Activated naive CD4-positive, alpha-beta T cell (primary cell): ENCODE measurements around the gene ORAI3.
A peak's percentile ranks its signal among the peaks of the same experiment; 100 is the strongest.

Source experiments
- DNase-seq, 4 experiments: peaks; one replicate each; lab custom pipeline; 2025; lab: John Stamatoyannopoulos, UW

The ORAI3 gene

DNA sequence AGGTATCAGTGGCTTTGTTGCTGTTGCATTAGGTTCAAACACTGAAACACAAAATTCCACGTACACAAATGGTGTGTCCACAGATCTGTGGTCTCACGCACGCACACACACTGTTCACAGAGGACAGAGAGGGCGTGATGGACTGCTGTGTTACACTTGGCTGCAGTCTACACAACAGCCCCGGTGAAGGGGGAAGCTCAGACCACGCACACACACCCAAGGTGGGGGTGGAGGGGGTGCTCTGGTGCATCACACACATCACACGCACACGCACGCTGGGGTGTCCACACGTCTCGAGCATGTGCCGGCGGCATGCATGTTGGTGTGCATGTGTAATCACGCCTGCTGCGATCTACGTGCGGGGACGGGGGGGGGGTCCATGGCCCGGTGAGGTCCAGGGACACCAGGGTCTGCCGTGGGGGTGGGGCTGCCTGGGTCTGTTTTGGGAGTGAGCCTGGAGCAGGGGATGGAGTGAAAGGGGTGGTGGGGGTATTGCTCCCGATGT lies 43.5 kb downstream of the ORAI3 start:
- no peak for DNase-seq

DNA sequence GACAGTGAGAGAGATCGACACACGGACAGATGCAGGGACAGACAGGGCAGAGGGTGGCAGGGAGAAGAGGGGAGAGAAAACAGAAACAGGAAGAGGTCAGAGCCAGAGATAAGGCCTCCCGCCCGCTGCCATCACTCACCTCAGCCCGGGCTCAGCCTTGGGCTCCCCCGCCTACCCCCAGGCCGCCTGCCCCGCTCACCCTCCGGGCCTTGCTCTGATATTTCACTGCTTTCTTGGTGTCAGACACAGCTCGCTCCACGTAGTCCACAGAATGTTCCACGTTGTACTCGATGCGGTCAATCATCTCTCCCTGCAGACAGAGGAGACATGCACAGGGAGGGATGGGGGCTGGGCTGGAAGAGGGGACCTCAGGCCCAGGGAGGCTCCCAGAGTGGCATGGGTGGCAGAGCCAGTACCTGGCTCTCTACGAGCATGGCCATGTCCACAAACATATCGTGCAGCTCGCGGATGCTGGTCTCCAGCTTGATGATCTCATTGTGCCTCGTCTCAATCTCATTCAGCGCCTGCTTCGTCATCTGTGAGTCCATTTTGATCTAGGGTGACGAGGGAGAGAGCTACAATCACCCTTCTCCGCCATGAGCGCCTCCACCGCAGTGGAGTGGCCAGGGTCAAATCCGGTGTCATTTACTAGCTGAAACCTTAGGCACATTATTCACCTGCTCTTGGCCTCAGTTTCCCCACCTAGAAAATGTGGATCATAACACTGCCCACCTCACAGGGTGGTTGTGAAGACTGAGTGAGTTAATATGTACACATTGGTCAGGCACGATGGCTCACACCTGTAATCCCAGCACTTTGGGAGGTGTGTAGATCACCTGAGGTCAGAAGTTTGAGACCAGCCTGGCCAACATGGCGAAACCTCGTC lies 44.3 kb downstream of the ORAI3 start:
- DNase-seq: no peak

- DNase-seq: no peak
Observed at GRCh38 chr16:30995927-30996323, 47.1 kb downstream of the ORAI3 start.

DNA sequence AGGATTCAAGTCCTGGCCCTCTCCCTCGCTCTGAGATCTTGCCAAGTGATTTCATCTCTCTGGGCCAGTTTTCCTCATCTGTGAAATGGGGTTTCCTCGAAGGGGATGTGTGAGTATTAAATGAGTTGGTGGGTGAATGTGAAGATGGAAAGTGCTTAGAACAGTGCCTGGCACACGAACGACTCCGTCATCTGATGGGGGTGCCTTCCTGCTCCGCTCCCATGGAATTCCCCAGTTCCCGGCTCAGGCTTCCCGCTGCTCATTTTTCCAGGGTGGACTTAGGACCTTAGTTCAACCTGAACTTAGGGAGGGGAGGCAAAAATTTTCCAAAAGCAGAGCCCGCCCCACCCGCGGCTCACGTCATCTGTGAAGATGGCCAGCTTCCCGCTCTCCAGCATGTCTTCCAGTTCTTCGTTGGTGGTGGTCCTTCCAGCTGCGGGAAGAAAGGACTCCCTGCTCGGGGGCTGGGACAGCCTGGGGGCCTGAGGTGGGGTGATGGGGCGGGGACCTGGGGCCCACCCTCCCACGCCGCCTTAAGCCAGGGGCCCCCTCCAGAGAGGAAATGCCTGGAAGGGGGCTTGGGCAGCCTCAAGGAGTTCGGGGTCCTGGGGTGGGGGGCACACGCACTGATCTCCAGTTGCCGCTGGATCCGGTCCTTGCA lies 47.6 kb downstream of the ORAI3 start:
- no peak for DNase-seq

DNA sequence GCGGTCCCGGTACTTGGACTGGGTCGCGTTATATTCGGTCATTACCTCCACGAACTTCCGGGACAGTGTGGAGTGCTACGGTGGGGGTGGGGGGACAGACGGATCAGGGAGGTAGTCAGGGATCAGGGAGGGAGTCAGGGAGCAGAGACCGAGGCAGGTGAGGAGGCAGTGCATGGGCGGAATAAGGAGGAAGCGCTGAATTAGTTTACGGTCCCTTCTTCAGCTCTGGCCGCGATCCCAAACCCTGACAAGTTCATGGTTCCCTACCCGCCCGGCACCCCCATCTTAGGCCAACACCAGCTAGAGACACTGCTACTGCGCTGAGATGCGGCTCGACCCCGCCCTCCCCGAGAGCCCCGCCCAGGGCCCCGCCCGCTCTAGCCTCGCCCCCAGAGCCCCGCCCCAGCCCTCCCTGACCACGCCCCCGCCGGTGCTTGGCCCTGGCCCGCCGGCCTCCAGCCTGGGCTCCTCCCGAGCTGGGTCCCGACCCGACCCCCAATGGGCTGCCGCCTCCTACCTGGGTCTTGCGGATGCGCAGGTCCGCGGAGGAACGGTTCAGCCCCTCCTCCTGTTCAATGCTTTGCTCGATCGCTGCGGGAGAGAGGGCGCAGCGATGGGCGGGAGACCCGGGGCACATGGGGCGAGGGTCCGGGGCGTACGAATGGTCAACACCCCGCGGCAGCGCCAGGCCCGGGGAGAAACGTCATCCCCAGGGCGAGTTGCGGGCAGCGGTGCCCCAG lies 48.3 kb downstream of the ORAI3 start:
- DNase-seq: peak; percentile 46 to 80 (median 66)

DNA sequence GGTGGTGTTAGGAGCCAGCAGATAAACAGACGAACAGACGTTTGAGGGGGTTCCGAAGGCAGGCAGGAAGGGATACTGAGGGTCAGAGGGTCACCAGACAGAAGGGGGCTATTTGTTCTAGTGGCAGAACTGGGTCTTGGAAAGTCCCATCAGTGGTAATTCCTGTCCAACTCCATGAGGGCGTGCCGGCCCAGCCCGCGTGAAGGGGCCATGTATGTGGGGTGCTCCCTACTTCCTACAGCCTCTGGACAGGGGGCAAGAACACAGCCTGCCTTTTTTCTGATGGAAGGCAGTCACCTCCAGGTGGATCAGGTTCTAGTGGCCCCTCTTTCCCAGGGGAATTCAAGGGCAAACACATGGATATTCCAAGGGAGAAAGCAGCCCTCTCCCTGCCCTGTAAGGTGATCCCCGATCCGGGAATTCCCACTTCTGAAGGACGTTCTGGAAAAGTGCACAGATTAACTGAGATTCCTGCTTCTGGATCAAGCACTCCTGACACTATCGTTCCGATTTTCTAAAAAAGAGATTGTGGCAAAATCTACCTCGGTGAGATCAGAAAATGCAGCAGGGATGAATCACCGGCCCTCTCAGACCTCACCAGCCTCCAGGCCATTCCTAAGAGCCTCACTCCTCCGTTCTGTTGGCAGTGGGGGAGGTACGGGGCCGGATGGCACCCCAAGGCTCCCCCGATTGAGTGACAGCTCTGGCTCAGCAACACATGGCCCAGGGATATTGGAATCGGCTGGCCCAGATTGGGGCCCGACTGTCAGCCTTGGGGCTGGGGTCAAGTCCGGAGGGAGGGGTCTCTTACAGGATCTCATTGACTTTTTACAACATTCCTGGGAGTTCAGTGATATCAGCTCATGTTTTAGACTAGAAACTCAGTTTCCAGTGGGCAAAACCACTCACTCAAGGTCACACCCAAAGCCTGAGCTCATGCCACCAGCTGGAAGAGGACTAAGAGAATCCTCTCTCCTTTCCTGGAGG lies 49.1 kb downstream of the ORAI3 start:
- DNase-seq: no peak

GRCh38 chr16:30998852-30999761 lies 50.2 kb downstream of the ORAI3 start:
- no peak for DNase-seq

GRCh38 chr16:31000671-31001382 lies 52.0 kb downstream of the ORAI3 start:
- no peak for DNase-seq

DNA sequence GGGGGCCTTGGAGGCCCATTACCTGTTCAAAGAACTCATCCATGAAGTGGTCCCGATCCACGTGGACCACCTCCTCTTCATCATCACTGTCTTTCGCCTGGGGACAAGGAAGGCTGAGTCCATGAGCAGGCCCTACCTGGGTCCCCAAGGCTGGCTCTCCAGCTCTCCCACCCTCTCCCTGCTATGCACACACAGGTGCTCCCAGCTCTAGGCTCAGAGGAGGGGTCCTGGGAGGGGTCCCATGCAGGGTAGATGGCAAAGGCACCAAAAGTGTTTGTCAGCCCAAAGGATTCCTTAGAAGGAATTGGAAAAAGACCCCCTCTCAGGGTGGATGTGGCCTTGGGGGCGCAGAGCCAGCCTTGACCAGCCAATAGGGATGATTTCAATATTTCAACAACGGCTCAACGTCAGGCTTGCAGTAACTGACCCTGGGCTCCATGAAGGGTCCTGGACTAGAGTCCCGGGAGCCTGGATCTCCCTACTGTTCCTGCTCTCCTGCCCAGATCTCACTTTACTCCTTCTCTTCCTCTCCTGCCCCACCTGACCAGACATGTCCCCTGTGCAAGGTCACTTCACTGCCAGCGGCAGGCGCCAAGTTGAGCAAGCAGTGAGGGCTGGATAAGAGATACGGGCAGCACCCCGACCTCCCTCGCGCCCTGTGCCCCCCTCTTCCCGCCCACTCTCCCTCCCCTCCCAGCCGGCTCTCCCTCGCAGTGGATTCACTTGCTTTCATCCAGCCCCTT lies 52.8 kb downstream of the ORAI3 start:
- DNase-seq: no peak

DNA sequence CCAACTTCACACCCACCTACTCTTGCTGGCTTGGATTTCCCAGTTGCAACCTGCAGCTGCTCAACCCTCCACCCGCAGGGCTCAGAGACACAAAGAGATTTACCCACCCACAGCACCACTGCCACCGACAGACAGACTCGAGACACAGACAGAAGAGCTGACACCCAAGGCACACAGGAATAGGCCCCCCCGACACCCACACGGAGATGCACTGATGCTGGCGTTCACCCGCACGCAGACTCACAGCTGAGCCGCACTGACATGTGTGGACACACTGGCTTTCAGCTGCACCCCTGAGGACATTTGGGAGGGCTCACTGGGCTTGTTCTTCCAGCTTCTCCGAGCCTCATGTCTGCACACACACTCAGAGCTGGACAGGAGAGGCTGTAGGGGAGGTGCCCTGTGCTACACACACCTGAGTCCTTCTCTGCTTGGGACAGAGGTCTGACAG lies 53.4 kb downstream of the ORAI3 start:
- DNase-seq: no peak

DNA sequence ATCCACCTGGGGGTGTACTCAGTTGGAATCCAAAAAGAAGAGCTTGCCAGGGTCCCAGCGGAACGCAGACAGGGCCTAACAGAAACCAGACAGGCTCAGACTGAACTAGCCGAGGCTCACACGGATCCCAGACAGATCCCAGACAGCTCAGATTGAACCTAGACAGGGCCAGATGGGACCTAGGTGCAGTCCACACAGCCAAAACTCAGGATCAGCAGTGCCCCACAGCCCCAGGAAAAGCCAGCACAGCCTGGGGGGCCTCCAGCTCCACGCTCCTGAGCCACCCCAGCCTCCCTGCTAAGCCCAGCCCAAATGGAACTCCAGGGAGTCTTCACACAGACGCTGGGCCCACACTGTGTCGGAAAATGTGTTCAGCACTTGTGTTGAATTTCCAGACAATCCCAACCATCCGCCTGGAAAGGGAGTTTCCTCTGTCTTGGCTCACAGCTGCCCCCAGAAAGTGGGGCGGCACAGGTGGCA lies 54.0 kb downstream of the ORAI3 start:
- no peak for DNase-seq

- DNase-seq: no peak
Observed at GRCh38 chr16:31003744-31004143, 54.9 kb downstream of the ORAI3 start.
